HL-60 (cell line): ENCODE measurements around the gene TAS2R14.

ENCODE experiments used
- CTCF ChIP-seq: IDR thresholded peaks from one replicate; pipeline ENCODE4 v1.5.1; 2011; ENCODE audit warnings: low read length, control low read depth, inconsistent platforms; ENCODE audit not compliant: insufficient read depth
- GABPA ChIP-seq: IDR thresholded peaks from 2 replicates; pipeline ENCODE4 v1.6.1; 2012; ENCODE audit warnings: low read depth
- POLR2AphosphoS5 ChIP-seq: IDR thresholded peaks from 2 replicates; pipeline ENCODE4 v1.6.1; 2012; ENCODE audit warnings: low read depth
- REST ChIP-seq: IDR thresholded peaks from 2 replicates; pipeline ENCODE4 v1.6.1; 2012; ENCODE audit warnings: low read depth; ENCODE audit not compliant: insufficient replicate concordance

GRCh38 chr12:10960211-10960610, 21.1 kb upstream of the TAS2R14 start:
- TF ChIP-seq CTCF (no peak), REST (no peak), POLR2AphosphoS5 (no peak), GABPA (no peak)
